Fibroblast of the aortic adventitia (primary cell): Measurements from ENCODE around the gene INSRR. TPM values are rescaled to one million over a fixed set of nuclear protein-coding genes. Genes with fewer than 3 reads are reported as not detected.
A peak's percentile ranks its signal among the peaks of the same experiment; 100 is the strongest.

Experiments used
- DNase-seq: peaks from one replicate; pipeline ENCODE4 v3.0.0-alpha.2; 2010; ENCODE audit warnings: low read depth
- H3K4me3 ChIP-seq: 2 replicates; pipeline ENCODE4 v1.5.1; 2011; ENCODE audit warnings: low read depth, mild to moderate bottlenecking, control low read depth, low read length, moderate library complexity
- total RNA-seq: library from RNA; depleted of rRNA; stranded (reverse); fragments of >200 nt; gene quantifications from 2 replicates; pipeline ENCODE4 v1.2.3, GENCODE V29; 2012; ENCODE audit warnings: low replicate concordance
- TF ChIP-seq, protein P1 (sequence below): IDR thresholded peaks from 2 replicates; pipeline ENCODE4 v1.5.1; 2011; ENCODE audit warnings: mild to moderate bottlenecking, low read length, control low read depth, inconsistent platforms; ENCODE audit not compliant: insufficient read depth

INSRR gene
- total RNA-seq, 1 donor, result not detected

DNA sequence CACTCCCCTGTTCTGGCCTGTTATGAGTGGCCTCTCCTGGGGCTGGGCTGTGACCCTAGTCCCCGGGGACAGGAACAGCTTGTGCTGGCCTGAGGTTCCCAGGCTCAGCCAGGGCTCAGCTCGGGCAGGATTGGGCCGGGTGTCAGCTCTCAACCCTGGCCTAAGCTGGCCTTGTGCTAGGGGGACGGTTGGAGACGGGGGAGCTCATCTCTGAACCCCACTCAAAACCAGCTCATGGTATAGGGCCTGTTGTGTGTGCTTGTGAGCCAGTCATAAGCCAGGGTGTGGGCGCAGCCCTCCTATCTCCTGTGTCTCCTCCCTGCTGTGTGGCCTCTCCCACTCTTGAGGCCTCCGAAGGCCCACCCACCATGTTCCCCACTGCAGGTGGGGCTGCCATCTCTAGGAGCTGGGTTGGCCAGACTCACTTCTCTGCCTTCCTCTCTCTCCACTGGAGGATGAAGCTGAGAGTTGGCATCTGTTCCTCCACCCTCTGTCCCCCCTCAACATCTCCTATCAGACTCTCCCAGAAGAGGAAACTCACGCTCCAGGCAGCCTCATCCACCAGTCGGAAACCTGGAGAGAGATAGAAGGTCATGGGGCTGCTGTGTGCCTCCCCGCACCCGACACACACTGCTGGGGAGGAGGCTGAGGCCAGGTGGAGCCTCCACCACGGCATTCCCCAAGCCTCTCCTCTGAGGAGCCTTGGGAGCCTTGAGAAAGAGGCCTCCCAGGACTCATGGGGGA lies 36.0 kb upstream of the INSRR start:
- TF ChIP-seq, protein P1, sequence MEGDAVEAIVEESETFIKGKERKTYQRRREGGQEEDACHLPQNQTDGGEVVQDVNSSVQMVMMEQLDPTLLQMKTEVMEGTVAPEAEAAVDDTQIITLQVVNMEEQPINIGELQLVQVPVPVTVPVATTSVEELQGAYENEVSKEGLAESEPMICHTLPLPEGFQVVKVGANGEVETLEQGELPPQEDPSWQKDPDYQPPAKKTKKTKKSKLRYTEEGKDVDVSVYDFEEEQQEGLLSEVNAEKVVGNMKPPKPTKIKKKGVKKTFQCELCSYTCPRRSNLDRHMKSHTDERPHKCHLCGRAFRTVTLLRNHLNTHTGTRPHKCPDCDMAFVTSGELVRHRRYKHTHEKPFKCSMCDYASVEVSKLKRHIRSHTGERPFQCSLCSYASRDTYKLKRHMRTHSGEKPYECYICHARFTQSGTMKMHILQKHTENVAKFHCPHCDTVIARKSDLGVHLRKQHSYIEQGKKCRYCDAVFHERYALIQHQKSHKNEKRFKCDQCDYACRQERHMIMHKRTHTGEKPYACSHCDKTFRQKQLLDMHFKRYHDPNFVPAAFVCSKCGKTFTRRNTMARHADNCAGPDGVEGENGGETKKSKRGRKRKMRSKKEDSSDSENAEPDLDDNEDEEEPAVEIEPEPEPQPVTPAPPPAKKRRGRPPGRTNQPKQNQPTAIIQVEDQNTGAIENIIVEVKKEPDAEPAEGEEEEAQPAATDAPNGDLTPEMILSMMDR, result no peak
- peak overlapping the region; percentile 74 for H3K4me3 ChIP-seq
- peak; percentile 63 for DNase-seq

DNA sequence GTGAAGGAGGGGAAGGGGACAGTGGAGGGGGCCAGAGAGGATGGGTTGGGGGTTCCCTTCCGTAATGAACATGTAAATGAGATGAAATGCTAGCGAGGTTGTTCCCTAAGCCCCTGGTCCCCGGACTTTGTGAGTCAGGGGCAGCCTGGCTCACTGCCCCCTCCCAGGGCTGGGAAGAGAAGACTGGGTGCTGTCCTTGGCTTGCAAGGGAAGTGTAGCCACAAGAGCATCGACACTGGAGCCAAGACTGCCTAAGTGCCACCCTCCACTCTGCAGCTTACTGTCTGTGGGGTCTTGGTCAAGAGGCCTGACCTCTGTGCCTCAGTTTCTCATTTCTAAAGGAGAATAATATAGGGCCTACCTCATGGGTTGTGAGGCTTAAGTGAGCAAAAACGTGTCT lies 35.1 kb upstream of the INSRR start:
- H3K4me3 ChIP-seq, result peak overlapping the region; percentile 74
- no peak for DNase-seq
- TF ChIP-seq, protein P1, result no peak

DNA sequence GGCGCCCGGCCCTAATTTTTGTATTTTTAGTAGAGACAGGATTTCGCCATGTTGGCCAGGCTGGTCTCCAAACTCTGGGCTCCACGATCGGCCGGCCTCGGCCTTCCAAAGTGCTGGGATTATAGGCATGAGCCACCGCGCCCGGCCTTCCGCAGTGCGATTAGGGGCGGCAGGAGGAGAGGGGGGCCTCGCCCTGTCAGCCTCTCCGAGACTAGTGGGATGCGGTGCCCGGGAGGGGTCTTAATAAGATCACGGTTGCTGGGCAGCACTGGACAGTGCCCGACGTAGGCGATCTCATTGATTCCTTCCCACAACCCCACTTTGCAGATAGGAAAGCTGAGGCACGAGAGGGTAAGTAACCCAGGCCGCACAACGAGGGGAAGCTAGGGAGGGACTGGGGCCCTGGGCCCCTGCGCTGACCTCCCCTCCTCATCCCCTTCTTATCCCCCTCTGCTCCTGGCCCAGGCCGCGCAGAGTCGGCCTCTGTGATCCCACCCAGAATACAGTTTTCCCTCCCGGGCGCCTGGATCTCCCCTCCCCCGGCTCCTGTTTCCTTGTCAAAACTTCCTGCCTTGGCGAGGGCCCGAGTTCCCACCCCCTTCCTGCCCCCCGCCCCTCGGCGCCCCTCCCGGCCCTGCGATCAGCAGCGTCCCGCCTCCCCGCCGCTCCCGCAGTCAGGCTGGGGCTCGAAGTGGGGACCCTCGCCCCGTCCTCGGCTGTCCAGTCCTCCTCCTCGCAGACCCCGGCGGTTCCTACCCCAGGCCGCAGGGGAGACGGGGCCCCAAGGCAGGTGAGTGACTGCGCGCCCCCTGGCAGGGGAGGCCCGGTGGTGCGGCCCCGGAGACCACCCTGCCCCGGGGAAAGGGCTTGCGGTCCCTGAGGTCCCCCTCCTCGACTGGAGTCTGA lies 34.4 kb upstream of the INSRR start, which contains the start of gene PEAR1:
Gene PEAR1, plus strand, starts transcription at position 671 of the 906 bp plus-strand sequence. CDS start 10,209 bp downstream, outside the sequence.
- H3K4me3 ChIP-seq, result peak within 1 kb of the TSS; percentile 74
- peak; percentile 52 for DNase-seq
- TF ChIP-seq, protein P1, result no peak

DNA sequence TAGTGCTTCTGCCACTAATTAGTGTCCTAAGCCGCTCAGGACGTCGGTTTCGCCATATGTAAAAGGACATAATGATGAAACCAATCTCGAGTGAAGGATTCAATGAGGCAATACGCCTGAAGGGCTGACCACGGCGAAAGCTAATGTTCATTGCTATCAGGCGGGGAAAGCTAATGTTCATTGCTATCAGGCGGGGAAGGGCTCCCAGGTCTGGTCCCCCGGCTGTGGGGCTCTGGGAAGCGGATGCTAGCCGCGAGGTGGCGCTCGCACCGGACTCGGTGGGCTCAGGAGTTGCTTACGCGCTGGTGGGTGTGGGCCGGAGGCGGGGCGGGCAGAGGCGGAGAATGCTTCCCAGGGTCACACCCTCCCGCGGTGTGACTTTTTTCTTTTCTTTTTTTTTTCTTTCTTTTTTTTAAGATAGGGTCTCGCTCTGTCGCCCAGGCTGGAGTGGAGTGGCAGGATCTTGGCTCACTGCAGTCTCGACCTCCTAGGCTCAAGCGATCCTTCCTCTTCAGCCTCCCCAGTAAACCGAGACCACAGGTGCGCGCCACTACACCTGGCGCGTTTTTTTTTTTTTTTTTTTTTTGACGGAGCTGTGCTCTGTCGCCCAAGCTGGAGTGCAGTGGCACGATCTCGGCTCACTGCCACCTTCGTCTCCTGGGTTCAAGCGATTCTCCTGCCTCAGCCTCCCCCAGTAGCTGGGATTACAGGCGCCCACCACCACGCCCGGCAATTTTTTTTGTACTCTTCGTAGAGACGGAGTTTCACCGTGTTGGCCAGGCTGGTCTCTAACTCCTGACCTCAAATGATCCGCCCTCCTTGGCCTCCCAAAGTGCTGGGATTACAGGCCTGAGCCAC lies 33.5 kb upstream of the INSRR start:
- peak overlapping the region; percentile 45 for H3K4me3 ChIP-seq
- DNase-seq, result peak; percentile 89
- TF ChIP-seq, protein P1, result peak; percentile 92

DNA sequence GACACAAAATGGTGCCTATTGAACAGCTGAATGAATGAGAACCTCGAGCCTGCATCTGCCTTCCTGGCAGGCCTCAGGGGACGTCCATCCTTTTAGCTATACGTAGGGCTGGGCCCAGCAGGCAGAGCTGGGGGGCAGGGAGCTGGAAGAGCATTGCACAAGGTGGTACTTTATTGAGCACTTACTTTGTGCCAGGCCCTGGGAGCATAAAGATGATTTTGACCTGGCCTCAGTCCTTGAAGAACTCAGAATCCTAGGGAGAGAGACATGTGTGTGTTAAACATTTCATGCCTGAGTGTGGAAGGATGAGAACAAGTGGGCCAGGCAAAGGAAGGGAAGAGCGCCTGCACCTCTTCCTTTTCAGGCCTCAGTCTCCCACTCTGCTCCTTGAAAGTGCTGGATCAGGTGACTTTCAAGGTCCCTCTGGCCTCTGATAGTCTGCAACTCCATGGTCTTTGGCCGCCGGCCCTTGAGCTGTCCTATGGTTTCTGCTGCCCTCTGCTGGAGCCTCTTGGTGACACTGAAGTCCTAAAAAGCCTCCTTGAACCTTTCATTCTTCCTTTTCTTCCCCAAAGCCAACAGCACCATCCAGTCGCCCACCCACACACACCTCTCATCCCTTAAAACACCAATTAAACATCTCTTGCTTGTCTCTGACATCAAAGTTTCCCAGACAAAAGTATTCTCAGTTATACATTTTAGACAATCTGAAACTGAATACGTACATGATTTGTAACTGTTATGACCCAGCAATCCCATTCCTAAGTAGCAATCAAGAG lies 31.1 kb upstream of the INSRR start:
- TF ChIP-seq, protein P1, result peak; percentile 91
- H3K4me3 ChIP-seq, result no peak overlapping the region
- peak; percentile 88 for DNase-seq
